HepG2 (cell line): Measurements from ENCODE around the gene HACL1. TPM values are rescaled to one million over a fixed set of nuclear protein-coding genes. Genes with fewer than 3 reads are reported as not detected.

Experiments
- ARNT ChIP-seq: fragments of 450-650 bp; IDR thresholded peaks from 2 replicates; pipeline ENCODE4 v1.6.1; 2017
- EP300 ChIP-seq, 3 experiments: sonication (generic) in 1 of 3; formaldehyde crosslinking in 1 of 3; IDR thresholded peaks; 2 replicates each; pipeline versions ENCODE4 v1.5.1 to v1.6.1; 2011 to 2020; ENCODE audit warnings: low read depth in 2 of 3, low read length in 2 of 3, borderline replicate concordance in 1 of 3, improper control_type of control experiment in 1 of 3, mild to moderate bottlenecking in 1 of 3, missing genetic modification reagents in 1 of 3, moderate library complexity in 1 of 3
- ERF ChIP-seq: IDR thresholded peaks from 2 replicates; pipeline ENCODE4 v1.6.1; 2018; ENCODE audit warnings: missing biosample characterization, missing genetic modification reagents
- HNF4A ChIP-seq: sonication (generic); formaldehyde crosslinking; IDR thresholded peaks from 2 replicates; pipeline ENCODE4 v1.4.0; 2020; ENCODE audit warnings: missing genetic modification reagents
- JUND ChIP-seq: sonication (generic); formaldehyde crosslinking; IDR thresholded peaks from 2 replicates; pipeline ENCODE4 v1.8.0; 2022; ENCODE audit warnings: mild to moderate bottlenecking, missing genetic modification reagents
- NR3C1 ChIP-seq: sonication (generic); formaldehyde crosslinking; IDR thresholded peaks from 2 replicates; pipeline ENCODE4 v1.4.0; 2020; ENCODE audit warnings: missing genetic modification reagents
- RCOR2 ChIP-seq: IDR thresholded peaks from 2 replicates; pipeline ENCODE4 v1.6.1; 2016; ENCODE audit warnings: missing biosample characterization, missing genetic modification reagents
- TAF1 ChIP-seq: sonication (generic); formaldehyde crosslinking; IDR thresholded peaks from 2 replicates; pipeline ENCODE4 v1.4.0; 2020; ENCODE audit warnings: missing genetic modification reagents
- ZFP36 ChIP-seq: fragments of 150-350 bp; IDR thresholded peaks from 2 replicates; pipeline ENCODE4 v1.6.1; 2018; ENCODE audit warnings: borderline replicate concordance, low read length, low read depth; ENCODE audit not compliant: partially characterized antibody
- ZFP36L1 ChIP-seq: sonication (generic); formaldehyde crosslinking; IDR thresholded peaks from 2 replicates; pipeline ENCODE4 v1.8.0; 2022; ENCODE audit warnings: mild to moderate bottlenecking, missing genetic modification reagents, moderate library complexity
- ZNF138 ChIP-seq: sonication (generic); formaldehyde crosslinking; IDR thresholded peaks from 2 replicates; pipeline ENCODE4 v1.5.0; 2020; ENCODE audit warnings: mild to moderate bottlenecking, low read depth, missing genetic modification reagents
- ZNF296 ChIP-seq: sonication (generic); formaldehyde crosslinking; conservative IDR thresholded peaks from 2 replicates; pipeline ENCODE4 v1.5.0; 2020; ENCODE audit warnings: mild to moderate bottlenecking, missing genetic modification reagents
- ZNF512 ChIP-seq: sonication (generic); formaldehyde crosslinking; IDR thresholded peaks from 2 replicates; pipeline ENCODE4 v1.4.0; 2020; ENCODE audit warnings: mild to moderate bottlenecking, missing genetic modification reagents
- ZNF782 ChIP-seq: sonication (generic); formaldehyde crosslinking; IDR thresholded peaks from 2 replicates; pipeline ENCODE4 v1.4.0; 2020; ENCODE audit warnings: missing genetic modification reagents, mild to moderate bottlenecking, borderline replicate concordance
- polyA plus RNA-seq, 8 experiments: library from polyadenylated mRNA; depleted of rRNA in 3 of 8; stranded (reverse) in 7 of 8; unstranded in 1 of 8; fragments of >200 nt; fragmentation: Illumina TruSeq in 4 of 8; extraction: Trizol in 4 of 8; gene quantifications; 2 replicates each; pipeline versions ENCODE4 v1.2.1 to v1.2.3, GENCODE V29; 2011 to 2016; ENCODE audit warnings: low read depth in 4 of 8, missing spikeins in 1 of 8, mixed read lengths in 1 of 8; ENCODE audit not compliant: insufficient read depth in 1 of 8
- total RNA-seq, 5 experiments: library from RNA; depleted of rRNA; stranded (reverse); fragments of >200 nt; fragmentation: Illumina TruSeq; extraction: Trizol; gene quantifications; 2 replicates each; pipeline ENCODE4 v1.2.3, GENCODE V29; 2016; ENCODE audit warnings: low read depth in 1 of 5
- TF ChIP-seq, protein P1 (sequence below): sonication (generic); formaldehyde crosslinking; IDR thresholded peaks from 2 replicates; pipeline ENCODE4 v1.5.1; 2020; ENCODE audit warnings: missing genetic modification reagents, mild to moderate bottlenecking, borderline replicate concordance
- TF ChIP-seq, protein P2 (sequence below), 2 experiments: sonication (generic) in 1 of 2; formaldehyde crosslinking in 1 of 2; IDR thresholded peaks; 2 replicates each; pipeline versions ENCODE4 v1.4.0 to v1.6.1; 2018 to 2020; ENCODE audit warnings: missing genetic modification reagents in 2 of 2, borderline replicate concordance in 1 of 2, low read depth in 1 of 2, mild to moderate bottlenecking in 1 of 2, missing biosample characterization in 1 of 2

The HACL1 gene
- total and polyA plus RNA-seq, 2 of the 13 experiments (the other 11 are each of a cell fraction or from before 2014, with no cell fraction given) = 22.1 to 25.7 TPM

GRCh38 chr3:15601399-15602145 is at the start of gene HACL1, which contains the start of gene BTD (continued):
- TF ChIP-seq ZNF512 (CRISPR knock-in tag) (no peak), NR3C1 (CRISPR knock-in tag) (no peak), RCOR2 (CRISPR knock-in tag) (no peak), ERF (CRISPR knock-in tag) (peak; percentile 16; the same call in 1 of the 2 replicates), ZNF782 (no peak; the same call in 1 of the 2 replicates), ZFP36L1 (CRISPR knock-in tag) (no peak), TAF1 (peak; percentile 67), ARNT (no peak), JUND (CRISPR knock-in tag) (no peak), ZFP36 (no peak), ZNF296 (CRISPR knock-in tag) (no peak), HNF4A (peak; percentile 18; the same call in 1 of the 2 replicates), ZNF138 (CRISPR knock-in tag) (no peak), EP300 (IDR thresholded peaks at IDR 0.05; ENCODE audit: low read depth in 2 of 2, low read length in 2 of 2) (0 out of 4 replicates have a peak, but pooled peaks of 1 of the 2 experiments have one; percentile 6), EP300 (CRISPR knock-in tag; IDR thresholded peaks at IDR 0.05; ENCODE audit: borderline replicate concordance) (no peak)
- TF ChIP-seq, protein P1, sequence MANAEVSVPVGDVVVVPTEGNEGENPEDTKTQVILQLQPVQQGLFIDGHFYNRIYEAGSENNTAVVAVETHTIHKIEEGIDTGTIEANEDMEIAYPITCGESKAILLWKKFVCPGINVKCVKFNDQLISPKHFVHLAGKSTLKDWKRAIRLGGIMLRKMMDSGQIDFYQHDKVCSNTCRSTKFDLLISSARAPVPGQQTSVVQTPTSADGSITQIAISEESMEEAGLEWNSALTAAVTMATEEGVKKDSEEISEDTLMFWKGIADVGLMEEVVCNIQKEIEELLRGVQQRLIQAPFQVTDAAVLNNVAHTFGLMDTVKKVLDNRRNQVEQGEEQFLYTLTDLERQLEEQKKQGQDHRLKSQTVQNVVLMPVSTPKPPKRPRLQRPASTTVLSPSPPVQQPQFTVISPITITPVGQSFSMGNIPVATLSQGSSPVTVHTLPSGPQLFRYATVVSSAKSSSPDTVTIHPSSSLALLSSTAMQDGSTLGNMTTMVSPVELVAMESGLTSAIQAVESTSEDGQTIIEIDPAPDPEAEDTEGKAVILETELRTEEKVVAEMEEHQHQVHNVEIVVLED (CRISPR knock-in tag) = peak; percentile 79; the same call in 1 of the 2 replicates
- TF ChIP-seq, protein P2, sequence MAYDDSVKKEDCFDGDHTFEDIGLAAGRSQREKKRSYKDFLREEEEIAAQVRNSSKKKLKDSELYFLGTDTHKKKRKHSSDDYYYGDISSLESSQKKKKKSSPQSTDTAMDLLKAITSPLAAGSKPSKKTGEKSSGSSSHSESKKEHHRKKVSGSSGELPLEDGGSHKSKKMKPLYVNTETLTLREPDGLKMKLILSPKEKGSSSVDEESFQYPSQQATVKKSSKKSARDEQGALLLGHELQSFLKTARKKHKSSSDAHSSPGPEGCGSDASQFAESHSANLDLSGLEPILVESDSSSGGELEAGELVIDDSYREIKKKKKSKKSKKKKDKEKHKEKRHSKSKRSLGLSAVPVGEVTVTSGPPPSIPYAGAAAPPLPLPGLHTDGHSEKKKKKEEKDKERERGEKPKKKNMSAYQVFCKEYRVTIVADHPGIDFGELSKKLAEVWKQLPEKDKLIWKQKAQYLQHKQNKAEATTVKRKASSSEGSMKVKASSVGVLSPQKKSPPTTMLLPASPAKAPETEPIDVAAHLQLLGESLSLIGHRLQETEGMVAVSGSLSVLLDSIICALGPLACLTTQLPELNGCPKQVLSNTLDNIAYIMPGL (CRISPR knock-in tag; IDR thresholded peaks at IDR 0.05; ENCODE audit: borderline replicate concordance in 1 of 2, low read depth in 1 of 2) = peak; percentile 58 to 65; a peak in 2 of 4 replicates
